HEK293T (cell line): Measurements from ENCODE around the gene ACAN.

ENCODE experiments used
- CTCF ChIA-PET: fragments of 350-600 bp; formaldehyde crosslinking; extraction: SDS; loops from one replicate; lab custom pipeline; 2021; ENCODE audit warnings: antibody characterized with exemption, inconsistent platforms; lab: Yijun Ruan, JAX
- POLR2A ChIA-PET: fragments of 350-600 bp; formaldehyde crosslinking; extraction: SDS; loops from one replicate; lab custom pipeline; 2020; ENCODE audit warnings: antibody characterized with exemption, inconsistent platforms; lab: Yijun Ruan, JAX
- DNase-seq: peaks from one replicate; pipeline ENCODE4 v3.0.0; 2012; ENCODE audit warnings: mixed read lengths; ENCODE audit errors: extremely low spot score
- ARNT ChIP-seq: fragments of 450-650 bp; IDR thresholded peaks from 2 replicates; pipeline ENCODE4 v1.6.1; 2017; ENCODE audit warnings: mild to moderate bottlenecking
- BHLHE40 ChIP-seq: fragments of 450-650 bp; IDR thresholded peaks from 2 replicates; pipeline ENCODE4 v1.6.1; 2016; ENCODE audit warnings: mild to moderate bottlenecking, moderate library complexity, borderline replicate concordance
- CTBP1 ChIP-seq: fragments of 450-650 bp; IDR thresholded peaks from 2 replicates; pipeline ENCODE4 v1.6.1; 2016; ENCODE audit warnings: borderline replicate concordance
- ELF4 ChIP-seq: fragments of 450-650 bp; IDR thresholded peaks from 2 replicates; pipeline ENCODE4 v1.6.1; 2017; ENCODE audit warnings: antibody characterized with exemption
- FOXA1 ChIP-seq: fragments of 450-650 bp; IDR thresholded peaks from 2 replicates; pipeline ENCODE4 v1.6.1; 2016; ENCODE audit warnings: mild to moderate bottlenecking
- FOXK2 ChIP-seq: fragments of 450-650 bp; IDR thresholded peaks from 2 replicates; pipeline ENCODE4 v1.6.1; 2016; ENCODE audit warnings: mild to moderate bottlenecking
- FOXM1 ChIP-seq: fragments of 450-650 bp; IDR thresholded peaks from 2 replicates; pipeline ENCODE4 v1.6.1; 2017; ENCODE audit warnings: mild to moderate bottlenecking, borderline replicate concordance
- HDGF ChIP-seq: fragments of 450-650 bp; IDR thresholded peaks from 2 replicates; pipeline ENCODE4 v1.6.1; 2017; ENCODE audit warnings: antibody characterized with exemption, borderline replicate concordance
- L3MBTL2 ChIP-seq: fragments of 450-650 bp; conservative IDR thresholded peaks from 2 replicates; pipeline ENCODE4 v1.6.1; 2016; ENCODE audit warnings: mild to moderate bottlenecking
- LEF1 ChIP-seq: fragments of 450-650 bp; IDR thresholded peaks from 2 replicates; pipeline ENCODE4 v1.6.1; 2017; ENCODE audit warnings: mild to moderate bottlenecking, borderline replicate concordance
- NFRKB ChIP-seq: fragments of 450-650 bp; IDR thresholded peaks from 2 replicates; pipeline ENCODE4 v1.6.1; 2016; ENCODE audit warnings: mild to moderate bottlenecking, moderate library complexity
- SP1 ChIP-seq: fragments of 450-650 bp; IDR thresholded peaks from 2 replicates; pipeline ENCODE4 v1.6.1; 2017
- SUZ12 ChIP-seq: fragments of 450-650 bp; IDR thresholded peaks from 2 replicates; pipeline ENCODE4 v1.6.1; 2016; ENCODE audit warnings: mild to moderate bottlenecking
- TARDBP ChIP-seq: fragments of 450-650 bp; IDR thresholded peaks from 2 replicates; pipeline ENCODE4 v1.6.1; 2016
- ZNF384 ChIP-seq: fragments of 450-650 bp; IDR thresholded peaks from 2 replicates; pipeline ENCODE4 v1.6.1; 2016
- TF ChIP-seq, protein P1 (sequence below): fragments of 450-650 bp; IDR thresholded peaks from 2 replicates; pipeline ENCODE4 v1.6.1; 2016

Gene ACAN

DNA sequence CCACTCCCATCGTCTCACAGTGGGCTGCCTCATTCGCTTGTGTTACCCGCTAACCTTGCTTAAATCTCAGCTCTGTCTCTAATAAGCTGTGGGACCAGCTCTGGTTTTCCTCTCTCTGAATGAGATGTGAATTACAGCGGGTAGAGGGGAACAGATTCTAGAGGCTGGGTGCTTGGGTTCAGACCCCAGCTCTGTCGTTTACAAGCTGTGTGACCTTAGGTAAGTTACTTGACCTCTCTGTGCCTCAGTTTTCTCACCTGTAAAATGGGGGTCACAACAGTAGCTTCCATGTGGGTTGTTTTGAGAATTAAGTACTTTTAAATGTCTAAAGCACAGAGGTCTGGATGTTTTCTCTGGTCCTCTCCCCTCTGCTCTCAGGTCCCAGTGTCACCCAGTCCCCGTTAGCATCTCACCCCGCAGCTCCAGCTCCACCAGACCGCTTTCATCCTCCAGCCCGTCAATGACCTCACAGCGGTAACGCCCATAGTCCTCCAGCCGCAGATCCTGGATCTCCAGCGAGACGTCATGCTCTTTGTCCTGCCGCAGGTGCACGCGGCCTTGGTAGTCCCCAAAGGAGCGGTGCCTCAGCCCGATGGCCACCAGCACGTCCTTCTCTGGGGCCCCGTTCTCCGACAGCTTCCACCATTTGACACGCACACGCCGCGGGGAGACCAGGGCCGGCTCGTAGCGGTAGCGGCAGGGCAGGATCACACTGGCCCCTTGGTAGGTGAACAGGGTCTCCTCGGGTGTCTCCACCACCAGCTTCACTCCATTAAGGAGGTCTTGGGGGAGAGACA, 77.9 kb downstream of the ACAN start:
- POLR2A ChIA-PET: no interaction called here
- CTCF ChIA-PET: interaction anchor here (0.6 kb wide), 1 partner anchor 10 kb away, joined by 3 read pairs; no protein-coding TSS in a partner anchor
- no peak for DNase-seq
- TF ChIP-seq ELF4: no peak
- no peak for TF ChIP-seq HDGF
- TF ChIP-seq SP1: no peak
- no peak for TF ChIP-seq BHLHE40
- TF ChIP-seq TARDBP: no peak
- TF ChIP-seq ZNF384: no peak
- TF ChIP-seq, protein P1, sequence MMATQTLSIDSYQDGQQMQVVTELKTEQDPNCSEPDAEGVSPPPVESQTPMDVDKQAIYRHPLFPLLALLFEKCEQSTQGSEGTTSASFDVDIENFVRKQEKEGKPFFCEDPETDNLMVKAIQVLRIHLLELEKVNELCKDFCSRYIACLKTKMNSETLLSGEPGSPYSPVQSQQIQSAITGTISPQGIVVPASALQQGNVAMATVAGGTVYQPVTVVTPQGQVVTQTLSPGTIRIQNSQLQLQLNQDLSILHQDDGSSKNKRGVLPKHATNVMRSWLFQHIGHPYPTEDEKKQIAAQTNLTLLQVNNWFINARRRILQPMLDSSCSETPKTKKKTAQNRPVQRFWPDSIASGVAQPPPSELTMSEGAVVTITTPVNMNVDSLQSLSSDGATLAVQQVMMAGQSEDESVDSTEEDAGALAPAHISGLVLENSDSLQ: no peak
- no peak for TF ChIP-seq FOXM1
- no peak for TF ChIP-seq SUZ12
- TF ChIP-seq NFRKB: no peak
- no peak for TF ChIP-seq CTBP1
- no peak for TF ChIP-seq LEF1
- TF ChIP-seq ARNT: no peak
- TF ChIP-seq FOXK2: no peak
- TF ChIP-seq FOXA1: no peak
- no peak for TF ChIP-seq L3MBTL2

DNA sequence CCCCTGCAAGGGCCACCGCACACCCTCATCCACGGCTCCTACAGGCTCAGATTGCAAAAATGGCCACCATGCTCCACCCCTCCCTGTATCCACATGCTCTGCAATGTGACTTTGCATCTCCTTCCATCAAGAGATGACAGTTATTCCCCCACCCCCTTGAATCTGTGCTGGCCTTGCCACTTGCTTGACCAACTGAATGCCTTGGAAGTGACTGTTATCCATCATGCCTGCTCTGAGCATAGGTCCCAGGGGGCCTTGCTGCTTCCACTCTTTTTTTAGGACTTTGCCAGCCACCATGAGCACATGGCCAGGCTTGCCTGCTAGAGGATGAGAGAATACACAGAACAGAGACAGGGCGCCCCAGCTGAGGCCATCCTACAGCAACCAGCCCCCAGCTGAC, 78.5 kb downstream of the ACAN start:
- ChIA-PET POLR2A (no interaction called here), CTCF (no interaction called here)
- no peak for DNase-seq
- TF ChIP-seq SUZ12 (no peak), CTBP1 (no peak), ELF4 (no peak), L3MBTL2 (no peak), FOXM1 (no peak), FOXK2 (no peak), SP1 (no peak), HDGF (no peak), LEF1 (no peak)
- TF ChIP-seq, protein P1: no peak

DNA sequence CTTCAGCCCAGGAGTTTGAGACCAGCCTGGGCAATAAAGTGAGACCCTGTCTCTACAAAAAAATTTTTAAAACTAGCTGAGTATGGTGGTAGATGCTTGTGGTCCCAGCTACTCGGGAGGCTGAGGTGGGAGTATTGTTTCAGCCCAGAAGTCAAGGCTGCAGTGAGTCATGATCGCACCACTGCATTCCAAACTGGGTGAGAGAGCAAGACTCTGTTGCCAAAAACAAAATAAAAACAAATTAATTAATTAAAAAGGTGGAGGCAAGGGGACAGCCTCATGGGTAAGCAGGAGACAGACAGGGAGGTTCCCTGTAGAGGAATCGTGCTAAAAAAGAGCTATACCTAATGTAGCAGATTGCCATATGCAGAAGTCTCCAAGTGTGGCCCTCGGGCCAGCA, 79.5 kb downstream of the ACAN start:
- DNase-seq: no peak

DNA sequence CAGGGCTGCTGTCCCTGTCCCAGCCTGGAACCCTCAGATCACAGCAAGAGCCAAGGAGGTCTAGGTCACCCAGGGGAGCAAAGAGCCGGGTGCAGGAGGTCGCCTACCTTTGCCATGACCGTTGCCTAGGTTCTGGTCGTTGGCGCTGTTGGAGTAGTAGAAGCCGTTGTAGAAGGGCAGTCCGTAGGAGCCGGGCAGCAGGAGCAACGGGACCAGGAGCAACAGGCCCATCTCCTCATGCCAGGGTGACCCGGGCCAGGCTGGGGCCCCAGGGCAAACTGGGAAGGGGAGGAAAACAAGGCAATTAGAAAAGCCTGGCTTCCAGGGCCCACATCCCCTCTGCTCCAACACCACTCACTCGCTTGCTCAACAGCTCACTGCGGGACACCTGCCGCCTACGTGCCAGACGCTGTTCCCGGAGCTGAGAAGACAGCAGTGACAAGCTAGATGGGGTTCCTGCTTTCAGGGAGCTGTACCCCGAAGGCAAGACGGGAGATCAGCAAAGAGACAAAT, 83.9 kb downstream of the ACAN start:
- no peak for TF ChIP-seq HDGF
- ChIA-PET POLR2A (no interaction called here), CTCF (interaction anchor here (1.8 kb wide), 1 partner anchor 8 kb away, joined by 8 read pairs; no protein-coding TSS in a partner anchor)
- no peak for DNase-seq

More for the DNA sequence above, 79.5 kb downstream of the ACAN start:
- ChIA-PET POLR2A (interaction anchor here (0.6 kb wide), 1 partner anchor 19 kb away, joined by 4 read pairs; no protein-coding TSS in a partner anchor), CTCF (no interaction called here)
- TF ChIP-seq FOXK2 (no peak), LEF1 (no peak), HDGF (no peak), ZNF384 (no peak), CTBP1 (no peak), FOXA1 (no peak), BHLHE40 (no peak), NFRKB (no peak), TARDBP (no peak), FOXM1 (no peak), SP1 (no peak)

DNA sequence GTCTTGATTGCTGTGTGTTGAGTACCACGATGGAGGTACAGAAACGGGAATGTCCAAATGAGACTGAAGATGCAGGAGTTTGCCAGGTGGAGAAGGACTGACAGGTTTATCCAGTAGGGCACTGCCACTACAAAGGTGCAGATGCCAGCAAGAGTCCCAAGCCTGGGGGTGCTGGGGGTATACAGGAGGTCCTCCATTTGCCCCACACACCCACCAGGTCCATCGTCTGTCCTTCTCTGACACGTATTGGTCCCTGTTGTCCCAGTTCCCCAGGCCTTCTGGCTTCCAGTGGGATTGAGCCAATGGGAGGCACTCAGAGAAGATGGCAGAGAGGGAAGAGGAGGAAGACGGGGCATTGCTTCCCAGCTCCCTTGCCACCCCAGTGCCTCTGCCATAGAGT, 85.5 kb downstream of the ACAN start:
- ChIA-PET POLR2A (no interaction called here), CTCF (interaction anchor here (1.8 kb wide), 1 partner anchor 10 kb away, joined by 8 read pairs; no protein-coding TSS in a partner anchor)
- no peak for DNase-seq
- TF ChIP-seq BHLHE40 (no peak), ELF4 (no peak), TARDBP (no peak), ARNT (no peak), ZNF384 (no peak), SUZ12 (no peak), HDGF (no peak)

DNA sequence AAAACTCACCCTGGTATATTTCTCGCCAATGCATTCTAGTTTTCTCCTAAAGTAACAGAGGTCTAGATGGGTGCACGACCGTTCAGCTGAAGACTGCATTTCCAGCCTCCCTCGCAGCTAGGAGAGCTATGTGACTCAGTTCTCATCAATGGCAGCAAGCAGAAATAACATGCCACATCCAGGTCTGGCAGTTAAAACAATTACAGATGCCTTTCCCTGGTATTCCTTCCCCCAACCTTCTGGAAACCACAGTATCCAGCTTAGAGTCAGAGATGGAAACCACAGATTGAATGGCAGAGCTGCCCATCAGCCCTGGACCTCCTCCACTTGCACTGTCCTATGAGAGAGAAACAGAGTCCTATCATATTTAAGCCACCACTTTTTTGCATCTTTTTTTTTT, 87.3 kb downstream of the ACAN start:
- TF ChIP-seq FOXA1 (no peak), NFRKB (no peak)
- CTCF ChIA-PET: interaction anchor here (0.6 to 1.7 kb wide), 3 partner anchors 10 to 384 kb away, joined by 3 to 9 read pairs (median 3); no protein-coding TSS in a partner anchor
- POLR2A ChIA-PET: no interaction called here
- DNase-seq: no peak

DNA sequence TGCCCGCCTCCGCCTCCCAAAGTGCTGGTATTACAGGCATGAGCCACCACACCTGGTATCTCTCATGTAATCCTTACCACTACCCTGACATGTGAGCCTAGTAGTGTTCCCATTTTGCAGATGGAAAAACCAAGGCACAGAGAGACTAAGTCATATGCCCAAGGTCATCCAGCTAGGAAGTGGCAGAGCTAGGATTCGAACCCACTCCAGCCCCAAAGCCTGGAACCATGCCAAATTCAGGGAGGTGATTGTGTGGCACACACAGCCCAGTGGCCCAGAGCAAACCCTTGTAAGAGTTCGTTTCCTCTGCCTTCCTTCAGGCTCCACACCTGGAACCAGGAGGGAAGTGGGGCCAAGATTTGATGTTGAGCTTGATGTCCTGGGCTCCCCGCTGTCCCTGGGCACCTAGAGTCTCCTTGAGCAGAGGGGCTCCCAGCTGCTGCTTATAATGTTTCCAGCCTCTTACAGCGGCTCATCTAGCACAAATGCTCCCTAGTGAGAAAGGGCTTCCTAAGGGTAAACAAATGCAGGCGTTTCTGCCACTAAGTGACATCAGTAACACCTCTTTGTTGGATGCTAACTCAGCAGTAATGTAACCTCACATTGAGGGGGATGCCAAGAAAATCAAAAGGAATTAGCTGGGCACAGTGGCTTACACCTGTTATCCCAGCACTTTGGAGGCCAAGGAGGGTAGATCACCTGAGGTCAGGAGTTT, 88.5 kb downstream of the ACAN start:
- POLR2A ChIA-PET: no interaction called here
- CTCF ChIA-PET: interaction anchor here (1.7 to 2.0 kb wide), 3 partner anchors 13 kb away, joined by 6 to 9 read pairs (median 8); no protein-coding TSS in a partner anchor
- TF ChIP-seq ZNF384 (no peak), LEF1 (no peak), FOXK2 (no peak), BHLHE40 (no peak), SP1 (no peak), ELF4 (no peak), NFRKB (no peak), TARDBP (no peak), FOXM1 (no peak), SUZ12 (no peak), L3MBTL2 (no peak), ARNT (no peak), HDGF (no peak), FOXA1 (no peak)
- TF ChIP-seq, protein P1: no peak
- DNase-seq: no peak
